GM19099 (cell line): ENCODE results near the gene ETV2.

Source experiments
- POLR2A ChIP-seq: IDR thresholded peaks from 3 replicates; pipeline ENCODE4 v1.6.1; 2011; ENCODE audit warnings: low read depth; ENCODE audit not compliant: insufficient read length; ENCODE audit errors: extremely low read depth

Gene ETV2, protein sequence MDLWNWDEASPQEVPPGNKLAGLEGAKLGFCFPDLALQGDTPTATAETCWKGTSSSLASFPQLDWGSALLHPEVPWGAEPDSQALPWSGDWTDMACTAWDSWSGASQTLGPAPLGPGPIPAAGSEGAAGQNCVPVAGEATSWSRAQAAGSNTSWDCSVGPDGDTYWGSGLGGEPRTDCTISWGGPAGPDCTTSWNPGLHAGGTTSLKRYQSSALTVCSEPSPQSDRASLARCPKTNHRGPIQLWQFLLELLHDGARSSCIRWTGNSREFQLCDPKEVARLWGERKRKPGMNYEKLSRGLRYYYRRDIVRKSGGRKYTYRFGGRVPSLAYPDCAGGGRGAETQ

DNA sequence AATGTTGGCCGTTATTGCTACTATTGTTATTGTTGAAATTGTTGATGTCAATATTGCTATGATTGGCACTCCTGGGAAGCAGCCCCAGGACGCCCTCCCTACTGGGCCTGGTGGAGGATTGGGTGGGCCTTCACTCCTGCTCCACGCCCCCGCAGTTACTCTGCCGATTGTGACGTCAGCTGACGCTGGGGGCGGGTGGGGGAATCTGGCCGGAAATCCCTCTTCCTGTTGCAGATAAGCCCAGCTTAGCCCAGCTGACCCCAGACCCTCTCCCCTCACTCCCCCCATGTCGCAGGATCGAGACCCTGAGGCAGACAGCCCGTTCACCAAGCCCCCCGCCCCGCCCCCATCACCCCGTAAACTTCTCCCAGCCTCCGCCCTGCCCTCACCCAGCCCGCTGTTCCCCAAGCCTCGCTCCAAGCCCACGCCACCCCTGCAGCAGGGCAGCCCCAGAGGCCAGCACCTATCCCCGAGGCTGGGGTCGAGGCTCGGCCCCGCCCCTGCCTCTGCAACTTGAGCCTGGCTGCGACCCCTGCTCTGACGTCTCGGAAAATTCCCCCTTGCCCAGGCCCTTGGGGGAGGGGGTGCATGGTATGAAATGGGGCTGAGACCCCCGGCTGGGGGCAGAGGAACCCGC, at the start of gene ETV2:
Gene ETV2 (plus strand): TSS at position 231 of the 637 bp plus-strand sequence. CDS start 716 bp downstream, outside the sequence.
- no peak for TF ChIP-seq POLR2A

DNA sequence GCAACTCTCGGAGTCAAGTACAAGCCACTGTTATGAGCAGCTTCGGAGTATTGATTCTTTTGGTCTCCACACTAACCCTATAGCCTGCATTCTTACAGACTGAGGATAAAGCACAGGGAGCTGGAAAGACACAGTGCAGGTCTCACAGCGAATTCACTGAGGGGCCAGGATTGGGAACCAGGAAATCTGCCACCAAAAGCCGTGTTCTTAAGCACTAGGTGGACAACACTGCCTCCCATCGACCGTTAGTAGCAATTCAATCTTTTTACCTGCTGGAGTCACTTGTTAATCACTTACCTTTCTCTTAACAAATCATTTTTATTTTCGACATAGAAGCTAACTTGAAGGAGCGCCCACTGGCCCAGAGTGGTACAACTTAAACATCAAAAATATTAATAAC, 49.3 kb upstream of the ETV2 start:
- no peak for TF ChIP-seq POLR2A

DNA sequence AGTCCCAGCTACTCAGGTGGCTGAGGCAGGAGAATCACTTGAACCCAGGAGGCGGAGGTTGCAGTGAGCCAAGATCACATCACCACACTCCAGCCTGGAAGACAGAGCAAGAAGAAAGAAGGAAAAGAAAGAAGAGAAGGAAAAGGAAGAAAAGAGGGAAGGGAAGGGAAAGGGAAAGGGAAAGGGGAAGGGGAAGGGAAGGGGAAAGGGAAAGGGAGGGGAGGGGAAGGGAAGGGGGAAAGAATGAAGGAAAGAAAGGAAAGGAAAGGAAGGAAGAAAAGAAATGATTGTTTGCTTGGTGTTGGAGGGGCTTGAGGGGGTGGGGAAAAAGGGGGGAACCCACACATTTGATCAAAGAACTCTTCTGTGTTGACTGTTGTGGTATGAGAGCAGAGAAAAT, 45.6 kb upstream of the ETV2 start:
- no peak for TF ChIP-seq POLR2A

DNA sequence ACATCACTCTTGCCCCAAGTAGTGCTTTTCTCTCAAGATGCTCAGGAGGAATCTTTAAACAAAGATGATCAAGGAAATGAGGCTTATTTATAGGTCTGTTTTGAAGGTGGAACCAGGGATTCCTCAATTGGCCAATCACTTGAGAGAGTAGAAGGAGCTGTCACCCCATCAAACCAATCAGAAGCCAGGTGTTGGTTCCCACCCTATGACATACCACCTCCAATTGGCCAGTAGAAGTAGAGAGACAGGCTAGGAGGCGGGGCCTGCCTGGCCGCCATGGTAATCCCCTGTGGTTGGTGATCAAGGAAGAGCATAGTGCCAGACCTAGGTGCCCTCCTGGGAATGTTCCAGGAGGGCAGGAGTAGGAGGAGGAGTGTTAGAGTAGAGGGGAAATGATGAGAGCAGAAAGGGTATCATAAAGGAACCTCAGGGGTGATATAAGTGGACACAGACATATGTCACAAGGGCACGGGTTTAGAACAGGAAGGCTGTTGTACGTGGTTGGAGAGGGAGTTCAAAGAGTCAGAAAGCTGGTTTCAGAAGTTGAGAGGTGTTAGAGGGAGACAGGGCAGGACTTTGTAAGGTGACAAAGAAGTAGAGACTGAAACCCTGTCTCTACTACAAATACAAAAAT, 45.1 kb upstream of the ETV2 start:
- TF ChIP-seq POLR2A, result no peak

DNA sequence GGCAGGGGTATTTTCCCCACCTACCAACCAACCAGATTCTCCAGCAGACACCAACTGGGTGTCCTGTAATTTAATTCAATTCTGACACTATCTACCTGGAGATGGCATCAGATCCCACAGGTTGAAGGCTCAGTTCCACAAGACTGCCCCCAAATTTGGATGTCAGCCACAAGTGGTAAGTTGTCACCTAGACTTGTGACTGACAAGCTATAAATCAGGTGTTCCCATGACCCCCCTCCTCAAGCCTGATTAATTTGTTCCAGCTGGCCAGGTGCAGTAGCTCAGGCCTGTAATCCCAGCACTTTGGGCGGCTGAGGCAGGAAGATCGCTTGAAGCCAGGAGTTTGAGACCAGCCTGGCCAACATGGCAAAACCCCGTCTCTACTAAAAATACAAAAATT, 39.6 kb upstream of the ETV2 start:
- no peak for TF ChIP-seq POLR2A

DNA sequence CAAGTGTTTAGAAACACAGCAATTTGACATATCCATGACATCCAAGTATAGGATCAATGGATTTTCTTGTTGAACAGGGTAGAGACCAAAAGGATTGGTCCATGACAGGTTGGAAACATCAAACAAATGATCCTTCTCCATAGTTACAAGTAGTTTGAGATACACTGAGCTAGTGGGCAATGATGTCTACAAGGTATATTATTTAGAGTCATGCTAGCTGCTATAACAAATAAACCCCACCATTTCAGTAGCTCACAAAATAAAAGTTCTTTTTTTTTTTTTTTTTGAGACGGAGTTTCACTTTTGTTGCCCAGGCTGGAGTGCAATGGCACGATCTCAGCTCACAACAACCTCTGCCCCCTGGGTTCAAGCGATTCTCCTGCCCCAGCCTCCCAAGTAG, 33.9 kb upstream of the ETV2 start:
- no peak for TF ChIP-seq POLR2A

DNA sequence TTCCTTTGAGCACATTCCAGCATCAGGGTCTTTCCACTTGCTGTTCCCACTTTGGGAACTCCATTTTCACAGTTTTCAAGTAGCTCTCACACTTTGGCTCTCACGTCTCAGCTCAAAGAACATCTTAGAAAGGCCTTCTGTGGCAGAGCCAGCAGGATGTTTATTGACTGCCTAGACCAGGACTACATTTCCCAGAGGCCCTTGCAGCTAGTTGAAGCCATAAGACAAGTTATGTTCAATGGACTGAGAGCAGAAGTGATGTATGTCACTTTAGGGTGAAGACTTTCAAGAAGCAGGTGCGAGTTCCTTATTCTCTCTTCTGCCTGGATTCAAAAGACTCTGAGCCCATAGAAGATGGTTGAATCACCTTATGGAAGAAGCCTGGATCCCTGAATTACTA, 33.3 kb upstream of the ETV2 start:
- no peak for TF ChIP-seq POLR2A

DNA sequence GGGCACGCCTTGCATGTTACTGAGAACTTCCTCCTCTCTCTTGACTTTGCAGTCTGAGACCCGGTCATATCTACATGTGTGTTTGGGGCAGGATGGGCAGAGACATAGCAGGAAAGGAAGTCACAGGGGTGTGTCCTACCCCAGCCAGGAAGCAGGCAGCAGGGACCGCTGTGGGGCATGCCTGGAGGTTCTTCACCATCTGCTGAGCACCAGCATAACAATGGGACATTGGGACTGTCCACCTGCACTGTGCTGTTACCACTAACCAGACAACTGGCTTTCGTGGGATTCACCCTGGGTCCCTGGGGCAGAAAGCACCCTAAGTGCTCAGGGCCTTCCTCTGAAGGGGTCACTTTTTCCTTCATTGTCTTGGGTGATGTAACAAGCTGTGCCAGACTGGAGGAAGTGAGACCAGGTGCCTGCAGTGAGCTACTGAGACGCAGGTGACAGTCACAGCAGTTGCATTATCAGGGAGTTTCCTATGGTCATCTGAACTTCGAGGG, 31.6 kb upstream of the ETV2 start:
- peak; percentile 59 for TF ChIP-seq POLR2A

DNA sequence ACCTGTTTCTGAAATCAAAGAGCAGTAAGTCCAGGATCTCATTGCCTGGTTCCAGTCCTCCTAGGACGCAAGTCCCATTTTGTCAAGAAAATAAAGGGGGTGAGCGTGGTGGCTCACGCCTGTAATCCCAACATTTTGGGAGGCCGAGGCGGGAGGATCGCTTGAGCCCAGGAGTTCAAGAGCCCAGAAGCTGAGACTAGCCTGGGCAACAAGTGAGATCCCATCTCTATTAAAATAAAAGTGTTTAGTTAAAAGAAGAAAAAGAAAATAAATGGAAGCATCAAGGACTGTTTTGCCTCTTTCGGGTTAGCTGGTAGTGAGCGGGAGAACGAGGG, 29.4 kb upstream of the ETV2 start:
- no peak for TF ChIP-seq POLR2A

DNA sequence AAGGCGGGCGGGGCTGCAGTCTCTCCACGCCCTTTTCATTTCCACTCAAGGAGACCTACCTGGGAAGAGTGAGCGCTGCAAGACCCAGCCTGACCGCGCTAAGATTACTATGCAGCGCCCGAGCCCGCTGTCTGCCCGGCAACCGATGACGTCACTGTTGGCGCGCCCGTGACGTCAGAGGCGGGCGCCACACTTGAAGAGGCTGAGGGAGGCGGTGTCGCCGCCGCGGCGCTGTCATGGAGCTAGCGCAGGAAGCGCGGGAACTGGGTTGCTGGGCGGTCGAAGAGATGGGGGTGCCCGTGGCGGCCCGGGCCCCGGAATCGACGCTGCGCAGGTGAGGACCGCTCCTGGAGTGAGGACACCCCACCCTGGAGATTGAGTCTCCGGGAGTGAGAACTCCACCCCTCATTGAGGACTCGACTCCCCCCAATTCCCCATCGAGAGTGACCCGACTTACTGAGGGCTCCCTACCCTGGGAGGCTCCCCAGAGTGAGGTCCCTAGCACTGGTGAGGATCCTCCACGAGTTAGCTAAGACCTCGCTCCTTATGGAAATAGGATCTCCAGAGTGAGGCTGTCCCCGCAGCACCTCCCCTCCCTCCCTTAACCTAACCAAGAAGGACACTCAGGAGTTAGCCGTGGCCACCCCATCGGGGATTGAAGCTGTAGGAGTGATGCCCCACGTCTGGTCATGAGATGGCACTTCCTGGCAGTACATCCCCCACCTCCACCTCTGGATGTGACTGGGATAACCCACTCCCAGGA, 28.8 kb upstream of the ETV2 start, which contains the start of gene HAUS5:
Gene HAUS5 (plus strand): TSS at position 177 of the 763 bp plus-strand sequence. CDS start 60 bp downstream, at position 237.
- peak; percentile 82 for TF ChIP-seq POLR2A

DNA sequence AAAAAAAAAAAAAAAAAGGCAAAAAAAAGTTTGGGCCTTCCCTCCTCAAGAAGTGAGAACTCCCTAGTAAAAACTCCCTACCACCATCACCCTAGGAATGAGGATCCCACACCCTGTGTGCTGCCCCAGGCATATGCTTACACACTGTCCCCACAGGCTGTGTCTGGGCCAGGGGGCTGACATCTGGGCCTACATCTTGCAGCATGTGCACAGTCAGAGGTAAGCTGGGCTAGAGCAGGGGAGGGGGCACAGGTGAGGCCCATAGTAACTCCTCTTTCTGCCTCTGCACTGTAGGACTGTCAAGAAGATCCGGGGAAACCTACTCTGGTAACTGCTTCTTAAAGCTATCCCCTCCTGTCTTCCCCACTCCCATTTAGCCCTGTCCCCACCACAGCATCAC, 28.0 kb upstream of the ETV2 start:
- no peak for TF ChIP-seq POLR2A

DNA sequence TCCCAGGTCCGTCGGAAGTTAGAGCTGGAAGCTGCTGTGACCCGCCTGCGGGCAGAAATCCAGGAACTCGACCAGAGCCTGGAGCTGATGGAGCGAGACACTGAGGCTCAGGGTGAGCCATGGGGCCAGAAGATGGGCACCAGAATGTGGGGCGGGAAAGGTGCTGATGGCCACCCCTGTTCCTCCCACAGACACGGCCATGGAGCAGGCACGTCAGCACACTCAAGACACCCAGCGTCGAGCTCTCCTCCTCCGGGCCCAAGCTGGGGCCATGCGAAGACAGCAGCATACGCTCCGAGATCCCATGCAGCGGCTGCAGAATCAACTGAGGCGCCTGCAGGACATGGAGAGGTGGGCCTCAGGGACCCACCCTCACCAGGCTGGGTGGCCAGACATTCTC, 26.5 kb upstream of the ETV2 start:
- TF ChIP-seq POLR2A, result no peak

DNA sequence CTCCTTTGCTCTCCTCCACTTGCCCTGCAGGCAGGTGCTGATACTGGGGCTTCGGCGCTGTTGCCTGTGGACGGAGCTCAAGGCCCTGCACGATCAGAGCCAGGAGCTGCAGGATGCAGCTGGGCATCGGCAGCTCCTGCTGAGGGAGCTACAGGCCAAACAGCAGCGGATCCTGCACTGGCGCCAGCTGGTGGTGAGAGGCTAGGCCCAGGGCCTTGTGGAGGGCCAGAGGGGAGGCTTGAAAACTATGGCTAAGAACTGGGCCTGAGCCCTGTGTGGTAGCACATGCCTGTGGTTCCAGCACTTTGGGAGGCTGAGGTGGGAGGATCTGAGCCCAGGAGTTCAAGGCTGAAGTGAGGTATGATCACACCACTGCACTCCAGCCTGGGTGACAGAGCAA, 22.7 kb upstream of the ETV2 start:
- no peak for TF ChIP-seq POLR2A

DNA sequence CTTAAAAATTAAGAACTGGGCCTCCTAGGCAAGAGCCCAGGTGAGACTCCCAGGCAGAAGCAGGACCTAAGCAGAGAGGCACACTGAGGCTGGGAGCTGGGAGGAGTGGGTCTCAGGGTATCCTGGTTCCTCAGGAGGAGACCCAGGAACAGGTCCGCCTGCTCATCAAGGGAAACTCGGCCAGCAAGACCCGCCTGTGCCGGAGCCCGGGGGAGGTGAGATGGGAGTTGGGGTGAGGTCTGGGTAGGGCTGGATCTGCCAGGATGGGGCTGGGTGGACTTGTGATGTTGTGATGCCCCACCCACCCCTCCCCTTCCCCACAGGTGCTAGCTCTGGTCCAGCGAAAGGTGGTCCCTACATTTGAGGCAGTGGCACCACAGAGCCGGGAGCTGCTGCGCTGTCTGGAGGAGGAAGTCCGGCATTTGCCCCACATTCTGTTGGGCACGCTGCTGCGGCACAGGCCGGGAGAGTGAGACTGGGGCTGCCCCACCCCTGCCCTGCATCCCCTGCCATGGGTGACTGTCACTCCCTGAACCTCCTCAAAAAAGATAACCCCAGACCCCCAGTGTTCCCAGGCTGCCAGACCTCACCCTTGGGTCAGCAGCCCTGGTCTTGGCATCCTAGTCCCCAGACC, 22.1 kb upstream of the ETV2 start:
- no peak for TF ChIP-seq POLR2A

DNA sequence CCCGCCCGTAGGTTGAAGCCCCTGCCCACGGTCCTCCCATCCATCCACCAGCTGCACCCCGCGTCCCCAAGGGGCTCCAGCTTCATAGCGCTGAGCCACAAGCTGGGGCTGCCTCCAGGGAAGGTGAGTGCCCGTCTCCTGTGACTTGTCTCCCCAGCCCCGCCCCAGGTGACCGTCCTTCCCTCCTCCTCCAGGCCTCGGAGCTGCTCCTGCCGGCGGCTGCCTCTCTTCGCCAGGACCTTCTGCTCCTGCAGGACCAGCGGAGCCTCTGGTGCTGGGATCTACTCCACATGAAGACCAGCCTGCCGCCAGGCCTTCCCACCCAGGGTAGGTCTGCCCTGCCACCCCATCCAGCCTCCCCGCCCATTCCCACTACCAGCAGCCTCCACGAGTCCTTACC, 21.5 kb upstream of the ETV2 start:
- TF ChIP-seq POLR2A, result no peak
